Measurements from ENCODE around the gene PIK3R3. TPM values are rescaled to one million over a fixed set of nuclear protein-coding genes. Genes with fewer than 3 reads are reported as not detected.

Gene PIK3R3
- total RNA-seq, 2 donors from 2014 or later, result 3.3 to 7.4 TPM

GRCh38 chr1:46169811-46170454 lies 37.5 kb upstream of the PIK3R3 start:
- ATAC-seq (no peak), DNase-seq (ENCODE audit: low spot score) (no peak)
- H3K4me3 Mint-ChIP-seq, result no peak overlapping the region
- no peaks in the 10 kb centered on the region for H3K9me3 Mint-ChIP-seq
- peaks cover 10 to 16% of the 10 kb centered on the region in 2 donors for H3K4me1 Mint-ChIP-seq (ENCODE audit: low read depth in 2 of 2)
- H3K27me3 Mint-ChIP-seq, result peaks cover 6 to 8% of the 10 kb centered on the region in 2 donors
- H3K36me3 Mint-ChIP-seq, result no peaks in the 10 kb centered on the region
- H3K27ac Mint-ChIP-seq, result no peak overlapping the region

GRCh38 chr1:46168477-46168876 lies 36.0 kb upstream of the PIK3R3 start:
- Mint-ChIP-seq H3K27ac (no peak overlapping the region), H3K36me3 (no peaks in the 10 kb centered on the region), H3K4me3 (no peak overlapping the region)

GRCh38 chr1:46166521-46167462 lies 34.4 kb upstream of the PIK3R3 start:
- Mint-ChIP-seq H3K9me3 (no peaks in the 10 kb centered on the region), H3K4me1 (ENCODE audit: low read depth in 2 of 2) (peaks cover 10 to 16% of the 10 kb centered on the region in 2 donors), H3K4me3 (peak overlapping the region; percentile 81), H3K36me3 (no peaks in the 10 kb centered on the region), H3K27me3 (peaks cover 6 to 8% of the 10 kb centered on the region in 2 donors), H3K27ac (peak overlapping the region; percentile 74 to 86)
- ATAC-seq (peak; percentile 58 to 62), DNase-seq (ENCODE audit: low spot score) (peak; percentile 63)

More at GRCh38 chr1:46168477-46168876, 36.0 kb upstream of the PIK3R3 start:
- Mint-ChIP-seq H3K4me1 (ENCODE audit: low read depth in 2 of 2) (peaks cover 10 to 16% of the 10 kb centered on the region in 2 donors), H3K27me3 (peaks cover 6 to 8% of the 10 kb centered on the region in 2 donors), H3K9me3 (no peaks in the 10 kb centered on the region)
- ATAC-seq, result no peak
- DNase-seq (ENCODE audit: low spot score), result no peak

GRCh38 chr1:46160212-46160611 lies 27.8 kb upstream of the PIK3R3 start:
- Mint-ChIP-seq H3K27ac (no peak overlapping the region), H3K4me3 (no peak overlapping the region), H3K27me3 (no peaks in the 10 kb centered on the region), H3K4me1 (ENCODE audit: low read depth in 2 of 2) (no peaks in the 10 kb centered on the region), H3K9me3 (no peaks in the 10 kb centered on the region), H3K36me3 (no peaks in the 10 kb centered on the region)
- DNase-seq (ENCODE audit: low spot score) (no peak), ATAC-seq (no peak)

- no peak for DNase-seq (ENCODE audit: low spot score)
- Mint-ChIP-seq H3K27me3 (no peaks in the 10 kb centered on the region), H3K27ac (no peak overlapping the region), H3K9me3 (no peaks in the 10 kb centered on the region), H3K36me3 (no peaks in the 10 kb centered on the region), H3K4me3 (no peak overlapping the region), H3K4me1 (ENCODE audit: low read depth in 2 of 2) (no peaks in the 10 kb centered on the region)
- no peak for ATAC-seq
Observed at GRCh38 chr1:46159516-46159915, 27.1 kb upstream of the PIK3R3 start.

- Mint-ChIP-seq H3K27me3 (no peaks in the 10 kb centered on the region), H3K4me1 (ENCODE audit: low read depth in 2 of 2) (no peaks in the 10 kb centered on the region), H3K4me3 (no peak overlapping the region), H3K27ac (no peak overlapping the region), H3K9me3 (no peaks in the 10 kb centered on the region), H3K36me3 (no peaks in the 10 kb centered on the region)
- ATAC-seq (no peak), DNase-seq (ENCODE audit: low spot score) (no peak)
Observed at GRCh38 chr1:46158312-46159281, 26.2 kb upstream of the PIK3R3 start.

- no peak overlapping the region for H3K4me3 Mint-ChIP-seq
- ATAC-seq (no peak), DNase-seq (ENCODE audit: low spot score) (no peak)
- no peaks in the 10 kb centered on the region for H3K4me1 Mint-ChIP-seq (ENCODE audit: low read depth in 2 of 2)
- H3K36me3 Mint-ChIP-seq, result no peaks in the 10 kb centered on the region
- H3K27ac Mint-ChIP-seq, result no peak overlapping the region
- no peaks in the 10 kb centered on the region for H3K9me3 Mint-ChIP-seq
- H3K27me3 Mint-ChIP-seq, result no peaks in the 10 kb centered on the region
Observed at GRCh38 chr1:46157916-46158311, 25.5 kb upstream of the PIK3R3 start.

GRCh38 chr1:46153732-46154131 lies 21.3 kb upstream of the PIK3R3 start:
- no peak for ATAC-seq
- no peaks in the 10 kb centered on the region for H3K36me3 Mint-ChIP-seq
- H3K9me3 Mint-ChIP-seq, result no peaks in the 10 kb centered on the region
- no peaks in the 10 kb centered on the region for H3K27me3 Mint-ChIP-seq
- no peak overlapping the region for H3K4me3 Mint-ChIP-seq
- DNase-seq (ENCODE audit: low spot score), result no peak
- H3K27ac Mint-ChIP-seq, result no peak overlapping the region
- H3K4me1 Mint-ChIP-seq (ENCODE audit: low read depth in 2 of 2), result no peaks in the 10 kb centered on the region

- DNase-seq (ENCODE audit: low spot score), result no peak
- Mint-ChIP-seq H3K9me3 (no peaks in the 10 kb centered on the region), H3K27me3 (no peaks in the 10 kb centered on the region), H3K36me3 (no peaks in the 10 kb centered on the region), H3K4me1 (ENCODE audit: low read depth in 2 of 2) (no peaks in the 10 kb centered on the region), H3K27ac (no peak overlapping the region), H3K4me3 (no peak overlapping the region)
- no peak for ATAC-seq
Observed at GRCh38 chr1:46153228-46153627, 20.8 kb upstream of the PIK3R3 start.

- Mint-ChIP-seq H3K27ac (no peak overlapping the region), H3K27me3 (no peaks in the 10 kb centered on the region), H3K4me3 (no peak overlapping the region), H3K9me3 (no peaks in the 10 kb centered on the region), H3K4me1 (ENCODE audit: low read depth in 2 of 2) (no peaks in the 10 kb centered on the region), H3K36me3 (no peaks in the 10 kb centered on the region)
- no peak for ATAC-seq
- DNase-seq (ENCODE audit: low spot score), result no peak
Observed at GRCh38 chr1:46152016-46152415, 19.6 kb upstream of the PIK3R3 start.

- no peak for DNase-seq (ENCODE audit: low spot score)
- ATAC-seq, result no peak
- Mint-ChIP-seq H3K27ac (no peak overlapping the region), H3K36me3 (no peaks in the 10 kb centered on the region), H3K4me3 (no peak overlapping the region), H3K4me1 (ENCODE audit: low read depth in 2 of 2) (no peaks in the 10 kb centered on the region), H3K27me3 (peaks cover 0 to 2% of the 10 kb centered on the region in 2 donors), H3K9me3 (no peaks in the 10 kb centered on the region)
Observed at GRCh38 chr1:46150085-46150484, 17.7 kb upstream of the PIK3R3 start.

GRCh38 chr1:46148318-46148717 lies 15.9 kb upstream of the PIK3R3 start:
- ATAC-seq (no peak), DNase-seq (ENCODE audit: low spot score) (no peak)
- no peaks in the 10 kb centered on the region for H3K9me3 Mint-ChIP-seq

GRCh38 chr1:46137916-46138315 lies 5.5 kb upstream of the PIK3R3 start:
- Mint-ChIP-seq H3K4me3 (no peak overlapping the region), H3K27ac (no peak overlapping the region), H3K4me1 (ENCODE audit: low read depth in 2 of 2) (peaks cover 11 to 15% of the 10 kb centered on the region in 2 donors), H3K9me3 (no peaks in the 10 kb centered on the region), H3K36me3 (no peaks in the 10 kb centered on the region), H3K27me3 (peaks cover 12 to 15% of the 10 kb centered on the region in 2 donors)
- DNase-seq (ENCODE audit: low spot score), result no peak
- ATAC-seq, result no peak

More at GRCh38 chr1:46148318-46148717, 15.9 kb upstream of the PIK3R3 start:
- H3K4me3 Mint-ChIP-seq, result no peak overlapping the region
- H3K27me3 Mint-ChIP-seq, result peaks cover 0 to 2% of the 10 kb centered on the region in 2 donors
- no peaks in the 10 kb centered on the region for H3K36me3 Mint-ChIP-seq
- no peak overlapping the region for H3K27ac Mint-ChIP-seq
- H3K4me1 Mint-ChIP-seq (ENCODE audit: low read depth in 2 of 2), result no peaks in the 10 kb centered on the region
